Measurements from ENCODE around the gene MCHR2.
"Not testable (repeated sequence)": the region's sequence is repeated elsewhere in the genome, so short reads cannot be mapped to it uniquely, and the experiment has no call there.

The MCHR2 gene, protein sequence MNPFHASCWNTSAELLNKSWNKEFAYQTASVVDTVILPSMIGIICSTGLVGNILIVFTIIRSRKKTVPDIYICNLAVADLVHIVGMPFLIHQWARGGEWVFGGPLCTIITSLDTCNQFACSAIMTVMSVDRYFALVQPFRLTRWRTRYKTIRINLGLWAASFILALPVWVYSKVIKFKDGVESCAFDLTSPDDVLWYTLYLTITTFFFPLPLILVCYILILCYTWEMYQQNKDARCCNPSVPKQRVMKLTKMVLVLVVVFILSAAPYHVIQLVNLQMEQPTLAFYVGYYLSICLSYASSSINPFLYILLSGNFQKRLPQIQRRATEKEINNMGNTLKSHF

DNA sequence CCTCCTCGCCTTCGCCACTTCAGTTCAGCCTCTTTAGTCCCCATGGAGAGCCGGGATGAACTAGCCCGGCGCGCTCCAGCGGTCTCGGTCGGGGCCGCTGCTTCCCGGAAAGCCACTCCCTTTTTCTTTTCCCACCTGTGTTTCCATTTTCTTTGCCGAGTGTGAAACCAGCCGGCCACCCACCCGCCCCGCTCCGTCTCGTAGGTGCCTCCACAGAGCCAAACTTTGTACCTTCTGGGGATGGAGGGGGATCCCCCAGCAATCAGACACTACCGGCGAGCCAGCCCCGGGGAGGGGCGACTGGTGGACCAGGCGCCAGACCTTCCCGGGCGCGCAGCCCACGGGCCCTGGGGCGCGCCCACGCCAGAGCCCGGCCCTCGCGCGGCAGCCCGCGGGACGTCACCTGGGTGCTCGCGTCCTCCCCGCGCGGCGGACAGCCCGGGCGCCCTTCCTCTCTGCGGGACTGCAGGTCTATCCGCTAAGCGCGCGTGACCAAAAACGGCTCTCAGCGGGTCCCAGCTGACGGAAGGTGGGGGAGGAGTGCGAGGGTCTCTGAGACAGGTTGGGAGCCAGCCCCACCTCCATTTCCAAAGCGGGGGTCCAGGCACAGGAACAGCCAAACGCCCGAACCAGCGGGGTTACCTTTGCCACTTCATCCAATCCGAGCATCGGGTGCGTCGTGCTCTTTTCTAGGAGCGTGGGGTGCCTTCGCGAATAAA lies at the start of gene MCHR2:
MCHR2 (minus strand) TSS at position 691 of the 719 bp plus-strand sequence. CDS start 38,076 bp downstream, outside the sequence.
- TF ChIP-seq, protein P1, sequence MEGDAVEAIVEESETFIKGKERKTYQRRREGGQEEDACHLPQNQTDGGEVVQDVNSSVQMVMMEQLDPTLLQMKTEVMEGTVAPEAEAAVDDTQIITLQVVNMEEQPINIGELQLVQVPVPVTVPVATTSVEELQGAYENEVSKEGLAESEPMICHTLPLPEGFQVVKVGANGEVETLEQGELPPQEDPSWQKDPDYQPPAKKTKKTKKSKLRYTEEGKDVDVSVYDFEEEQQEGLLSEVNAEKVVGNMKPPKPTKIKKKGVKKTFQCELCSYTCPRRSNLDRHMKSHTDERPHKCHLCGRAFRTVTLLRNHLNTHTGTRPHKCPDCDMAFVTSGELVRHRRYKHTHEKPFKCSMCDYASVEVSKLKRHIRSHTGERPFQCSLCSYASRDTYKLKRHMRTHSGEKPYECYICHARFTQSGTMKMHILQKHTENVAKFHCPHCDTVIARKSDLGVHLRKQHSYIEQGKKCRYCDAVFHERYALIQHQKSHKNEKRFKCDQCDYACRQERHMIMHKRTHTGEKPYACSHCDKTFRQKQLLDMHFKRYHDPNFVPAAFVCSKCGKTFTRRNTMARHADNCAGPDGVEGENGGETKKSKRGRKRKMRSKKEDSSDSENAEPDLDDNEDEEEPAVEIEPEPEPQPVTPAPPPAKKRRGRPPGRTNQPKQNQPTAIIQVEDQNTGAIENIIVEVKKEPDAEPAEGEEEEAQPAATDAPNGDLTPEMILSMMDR (conservative IDR thresholded peaks at IDR 0.05), result no peak
- TF ChIP-seq ZFX (IDR thresholded peaks at IDR 0.05), result no peak
- H3K27ac ChIP-seq, result no peak within 1 kb of the TSS

DNA sequence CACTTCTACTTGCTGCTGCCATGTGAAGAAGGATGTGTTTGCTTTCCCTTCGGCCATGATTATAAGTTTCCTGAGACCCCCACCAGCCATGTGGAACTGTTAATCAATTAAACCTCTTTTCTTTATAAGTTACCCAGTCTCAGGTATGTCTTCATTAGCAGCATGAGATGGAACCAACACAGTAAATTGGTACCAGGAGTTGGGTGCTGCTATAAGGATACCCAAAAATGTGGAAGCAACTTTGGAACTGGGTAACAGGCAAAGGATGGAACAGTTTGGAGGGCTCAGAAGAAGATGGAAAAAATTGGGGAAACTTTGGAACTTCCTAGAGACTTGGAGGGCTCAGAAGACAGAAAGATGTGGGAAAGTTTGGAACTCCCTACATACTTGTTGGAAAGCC lies 44.5 kb upstream of the MCHR2 start:
- not testable (repeated sequence) for H3K27ac ChIP-seq

DNA sequence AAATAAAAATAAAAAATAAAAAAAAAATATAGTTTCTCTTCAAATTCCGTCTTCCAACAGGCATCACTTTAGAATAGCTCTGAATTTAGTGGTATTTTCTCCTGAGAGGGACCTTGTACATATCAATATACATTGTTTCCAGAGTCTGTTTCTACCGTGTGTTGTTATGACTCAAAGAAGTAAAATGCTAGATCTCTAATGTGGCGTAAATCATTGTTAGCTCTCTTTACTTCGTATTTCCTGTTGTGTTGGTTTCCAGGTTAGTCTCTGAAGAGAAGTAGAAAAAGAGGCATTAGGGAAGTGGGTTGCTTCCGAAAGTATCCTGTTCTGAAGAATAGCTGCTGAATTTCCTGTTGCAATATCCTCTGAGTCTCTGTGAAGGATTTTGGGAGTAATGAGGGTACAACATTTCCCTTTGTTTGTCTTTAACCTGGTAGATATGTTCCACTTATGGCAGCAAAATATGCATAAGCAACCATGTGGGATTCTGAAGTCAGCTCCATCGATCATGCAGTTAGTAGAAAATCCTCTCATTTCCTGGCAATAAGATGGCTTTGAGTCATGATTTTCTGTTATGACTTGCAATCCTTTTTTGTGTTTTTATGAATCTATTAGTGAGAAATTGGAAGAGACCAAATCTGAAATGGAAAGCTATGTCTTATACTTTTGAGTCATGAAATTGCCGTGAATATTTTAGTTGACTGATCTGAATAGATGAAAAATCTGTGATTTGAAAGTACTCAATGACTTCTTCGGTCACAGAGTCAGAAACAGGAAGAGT lies 42.0 kb upstream of the MCHR2 start:
- no peak for TF ChIP-seq ZFX (IDR thresholded peaks at IDR 0.05)
- TF ChIP-seq, protein P1 (conservative IDR thresholded peaks at IDR 0.05), result no peak
- H3K27ac ChIP-seq, result no peak overlapping the region

DNA sequence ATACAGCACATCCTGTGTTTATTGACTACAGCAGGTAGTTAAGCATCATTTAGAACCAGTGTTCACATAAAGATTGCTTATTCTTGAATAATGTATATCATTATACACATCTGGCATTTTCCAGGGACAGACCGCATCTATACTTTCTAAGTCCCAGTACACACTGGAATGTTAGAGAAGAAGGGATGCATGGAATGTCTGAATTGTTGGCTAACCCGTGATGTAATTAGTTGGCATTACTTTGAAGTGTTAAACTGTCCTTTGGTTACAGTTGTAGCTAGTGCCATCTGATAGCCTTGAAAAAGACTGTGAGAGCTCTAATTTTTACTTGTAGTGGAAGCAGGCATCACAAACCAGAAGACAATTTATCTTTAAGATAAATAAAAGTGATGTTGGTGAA lies 29.8 kb upstream of the MCHR2 start:
- H3K27ac ChIP-seq, result no peak overlapping the region
- TF ChIP-seq ZFX (IDR thresholded peaks at IDR 0.05), result no peak

DNA sequence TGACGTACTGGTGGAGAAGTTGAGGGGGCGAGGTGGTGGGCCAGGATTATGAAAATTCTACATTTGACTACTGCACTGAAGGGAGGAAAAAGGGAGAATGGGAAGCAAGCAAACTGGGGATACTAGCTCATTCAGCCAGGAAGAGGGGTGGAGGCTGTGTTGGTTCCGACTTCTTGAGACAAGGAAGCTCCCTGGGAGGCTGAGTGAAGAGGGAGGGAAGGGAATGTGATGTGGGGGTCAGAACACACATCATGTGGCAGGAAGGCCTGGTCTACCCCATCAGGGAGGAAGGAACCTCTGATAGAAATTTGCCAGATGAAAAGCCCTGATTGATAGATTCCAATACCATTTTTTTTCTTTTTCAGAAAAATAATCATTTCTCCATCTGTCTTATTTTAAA lies 28.8 kb upstream of the MCHR2 start:
- H3K27ac ChIP-seq, result no peak overlapping the region
- TF ChIP-seq, protein P1 (conservative IDR thresholded peaks at IDR 0.05), result no peak
- no peak for TF ChIP-seq ZFX (IDR thresholded peaks at IDR 0.05)

DNA sequence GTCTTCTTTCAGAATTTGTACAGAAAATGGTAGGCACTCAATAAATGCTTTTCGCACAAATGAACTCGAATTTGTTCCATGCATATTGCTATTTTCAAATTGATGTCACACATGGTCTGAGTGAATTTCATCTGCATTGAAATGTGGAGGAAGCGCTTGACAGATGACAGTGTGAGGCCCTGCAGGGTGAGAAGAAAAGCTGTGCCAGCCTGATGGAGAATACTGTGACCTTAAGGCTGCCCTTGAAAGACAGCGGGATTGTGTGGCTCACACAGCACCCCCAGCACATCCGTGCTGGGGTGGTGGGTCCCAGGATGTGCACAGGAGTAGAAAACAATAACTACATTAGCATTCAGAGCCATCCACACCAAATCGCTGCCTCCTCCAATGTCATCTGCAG lies 14.8 kb upstream of the MCHR2 start:
- TF ChIP-seq, protein P1 (conservative IDR thresholded peaks at IDR 0.05), result no peak
- no peak for TF ChIP-seq ZFX (IDR thresholded peaks at IDR 0.05)
- H3K27ac ChIP-seq, result no peak overlapping the region

DNA sequence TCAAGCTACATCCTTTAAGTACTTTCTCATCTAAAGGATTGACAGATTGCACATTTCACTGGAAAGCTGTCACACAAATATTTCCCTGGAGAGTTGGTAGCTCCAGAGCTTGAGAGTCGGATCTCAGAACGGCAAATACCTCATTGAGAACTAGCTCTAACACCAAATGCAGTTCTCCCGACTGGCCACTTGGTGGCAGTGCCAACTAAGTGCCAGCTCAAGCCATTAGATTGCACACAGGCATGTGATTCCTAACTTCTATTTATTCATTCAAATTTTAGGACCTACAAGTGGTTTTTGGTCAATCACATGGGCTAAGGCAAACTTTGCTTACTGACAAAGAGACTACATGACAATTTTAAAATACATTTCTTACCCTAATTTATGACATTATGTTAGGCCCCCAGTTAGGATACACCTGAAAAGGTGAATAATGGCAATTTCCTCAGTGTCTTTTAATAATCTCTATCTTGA lies 7.9 kb upstream of the MCHR2 start:
- TF ChIP-seq, protein P1 (conservative IDR thresholded peaks at IDR 0.05), result peak; percentile 91
- no peak for TF ChIP-seq ZFX (IDR thresholded peaks at IDR 0.05)

DNA sequence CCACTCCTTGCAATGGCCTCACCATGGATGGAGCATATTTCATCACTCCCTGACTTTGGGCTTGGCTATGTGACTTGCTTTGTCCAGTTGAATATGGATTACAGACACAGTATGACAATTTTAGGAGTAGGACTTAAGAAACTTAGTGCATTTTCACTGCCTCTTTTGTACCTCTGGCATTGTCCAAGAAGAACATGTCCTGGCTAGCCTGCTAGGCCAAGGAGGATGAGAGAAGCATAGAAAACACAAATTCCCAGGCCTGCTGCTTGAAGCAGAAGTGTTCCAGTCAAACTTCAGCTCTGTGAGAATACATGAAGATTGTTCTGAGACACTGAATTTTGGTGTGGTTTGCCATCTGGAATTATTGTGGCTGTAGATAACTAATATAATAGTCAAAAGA lies 3.1 kb upstream of the MCHR2 start:
- TF ChIP-seq, protein P1 (conservative IDR thresholded peaks at IDR 0.05), result no peak
- no peak for TF ChIP-seq ZFX (IDR thresholded peaks at IDR 0.05)
- H3K27ac ChIP-seq, result no peak overlapping the region

More for the DNA sequence above, 7.9 kb upstream of the MCHR2 start:
- H3K27ac ChIP-seq, result no peak overlapping the region

Measured in C4-2B (cell line).